GM15510 (cell line): ENCODE measurements around the gene MCHR2.

Source experiments
- POLR2A ChIP-seq: IDR thresholded peaks from 3 replicates; pipeline ENCODE4 v1.6.1; 2011; ENCODE audit warnings: borderline replicate concordance; ENCODE audit not compliant: insufficient read length; ENCODE audit errors: extremely low read depth

MCHR2 gene

GRCh38 chr6:99873084-99873483 is 120.9 kb downstream of the MCHR2 start:
- no peak for TF ChIP-seq POLR2A

- no peak for TF ChIP-seq POLR2A
Observed at GRCh38 chr6:99871641-99872040, 122.4 kb downstream of the MCHR2 start.
